Activated CD4-positive, alpha-beta T cell treated with anti-CD3 and anti-CD28 coated beads, Interleukin-2, amount 10 ng/mL, durations not matched to agents 7 days and 5 days (primary cell): Measurements from ENCODE around the gene GPR107. TPM values are rescaled to one million over a fixed set of nuclear protein-coding genes. Genes with fewer than 3 reads are reported as not detected.
"Not testable (repeated sequence)": the region's sequence is repeated elsewhere in the genome, so short reads cannot be mapped to it uniquely, and the experiment has no call there.

Experiments
- CTCF ChIA-PET: fragments of 350-600 bp; sonication (Branson Sonifier 250); formaldehyde crosslinking; loops from one replicate; lab custom pipeline; 2021; ENCODE audit warnings: antibody characterized with exemption; lab: Charles Lee
- POLR2A ChIA-PET: fragments of 350-600 bp; sonication (Branson Sonifier 250); formaldehyde crosslinking; loops from one replicate; lab custom pipeline; 2021; ENCODE audit warnings: antibody characterized with exemption; lab: Charles Lee
- DNase-seq: peaks from one replicate; pipeline ENCODE4 v3.0.0-alpha.2; 2020
- H3K27ac Mint-ChIP-seq: one replicate; pipeline ENCODE4 v1.8.0; 2021; ENCODE audit warnings: mild to moderate bottlenecking, moderate library complexity, mixed read lengths
- H3K27me3 Mint-ChIP-seq: one replicate; pipeline ENCODE4 v1.8.0; 2021; ENCODE audit warnings: mixed read lengths
- H3K36me3 Mint-ChIP-seq: one replicate; pipeline ENCODE4 v1.8.0; 2021; ENCODE audit warnings: low read depth, mixed read lengths
- H3K4me1 Mint-ChIP-seq: one replicate; pipeline ENCODE4 v1.8.0; 2021; ENCODE audit warnings: mixed read lengths
- H3K4me3 Mint-ChIP-seq: one replicate; pipeline ENCODE4 v1.8.0; 2021; ENCODE audit warnings: mild to moderate bottlenecking, moderate library complexity, mixed read lengths
- H3K9me3 Mint-ChIP-seq: one replicate; pipeline ENCODE4 v1.8.0; 2021; ENCODE audit warnings: mixed read lengths
- total RNA-seq, 2 experiments: library from RNA; stranded (reverse); gene quantifications; one replicate each; pipeline ENCODE4 v1.2.3, GENCODE V29; 2021

Gene GPR107
- total RNA-seq = 10 to 100 TPM; 21.7 to 22.1 TPM

GRCh38 chr9:130053504-130054324 lies at the start of gene GPR107:
TSS of gene GPR107 (plus strand) at chr9:130053906. CDS start at chr9:130053933, 27 bp downstream.
- H3K9me3 Mint-ChIP-seq = no peaks in the 10 kb centered on the region
- H3K36me3 Mint-ChIP-seq = peaks cover 9% of the 10 kb centered on the region
- ChIA-PET POLR2A (no interaction called here), CTCF (interaction anchor here (0.5 to 1.7 kb wide), 10 partner anchors 12 to 327 kb away, joined by 3 to 6 read pairs (median 4); no protein-coding TSS in a partner anchor)
- DNase-seq = peak; percentile 80
- H3K4me1 Mint-ChIP-seq = peaks cover 43% of the 10 kb centered on the region
- H3K27me3 Mint-ChIP-seq = no peaks in the 10 kb centered on the region
- H3K27ac Mint-ChIP-seq = peak within 1 kb of the TSS; percentile 92
- H3K4me3 Mint-ChIP-seq = peak within 1 kb of the TSS; percentile 91

- no peak for DNase-seq
- Mint-ChIP-seq H3K9me3 (no peaks in the 10 kb centered on the region), H3K27ac (peak overlapping the region; percentile 69), H3K4me3 (no peak overlapping the region), H3K36me3 (peaks cover 48% of the 10 kb centered on the region), H3K4me1 (peaks cover 71% of the 10 kb centered on the region), H3K27me3 (no peaks in the 10 kb centered on the region)
- ChIA-PET POLR2A (no interaction called here), CTCF (interaction anchor here (0.7 to 1.2 kb wide), 5 partner anchors 8 to 53 kb away, joined by 3 to 6 read pairs (median 4); no protein-coding TSS in a partner anchor)
These were observed 49.7 kb upstream of the GPR107 start for GRCh38 chr9:130003943-130004552.

GRCh38 chr9:130006952-130007351 lies 46.8 kb upstream of the GPR107 start:
- H3K27me3 Mint-ChIP-seq, H3K9me3 Mint-ChIP-seq, POLR2A ChIA-PET, DNase-seq: not testable (repeated sequence)
- Mint-ChIP-seq H3K27ac (peak overlapping the region; percentile 57), H3K36me3 (peaks cover 47% of the 10 kb centered on the region), H3K4me1 (peaks cover 72% of the 10 kb centered on the region), H3K4me3 (peak overlapping the region; percentile 27)
- CTCF ChIA-PET = interaction anchor here (0.8 to 1.2 kb wide), 3 partner anchors 11 to 90 kb away, joined by 3 read pairs; no protein-coding TSS in a partner anchor

GRCh38 chr9:130008538-130008937 lies 45.2 kb upstream of the GPR107 start:
- POLR2A ChIA-PET = interaction anchor here (0.6 kb wide), 1 partner anchor 32 kb away, joined by 9 read pairs; no protein-coding TSS in a partner anchor
- CTCF ChIA-PET = interaction anchor here (0.5 to 2.6 kb wide), 8 partner anchors 9 to 61 kb away, joined by 3 to 11 read pairs (median 4); partner anchors contain the start of gene FNBP1
- peak overlapping the region; percentile 82 for H3K27ac Mint-ChIP-seq
- peaks cover 73% of the 10 kb centered on the region for H3K4me1 Mint-ChIP-seq
- no peak overlapping the region for H3K4me3 Mint-ChIP-seq
- no peaks in the 10 kb centered on the region for H3K27me3 Mint-ChIP-seq
- no peak for DNase-seq
- peaks cover 5% of the 10 kb centered on the region for H3K9me3 Mint-ChIP-seq
- peaks cover 45% of the 10 kb centered on the region for H3K36me3 Mint-ChIP-seq

GRCh38 chr9:130009546-130009945 lies 44.2 kb upstream of the GPR107 start:
- H3K36me3 Mint-ChIP-seq = peaks cover 43% of the 10 kb centered on the region
- peak overlapping the region; percentile 62 for H3K27ac Mint-ChIP-seq
- H3K27me3 Mint-ChIP-seq, POLR2A ChIA-PET, H3K9me3 Mint-ChIP-seq, DNase-seq, H3K4me3 Mint-ChIP-seq: not testable (repeated sequence)
- CTCF ChIA-PET = interaction anchor here (0.7 to 2.6 kb wide), 3 partner anchors 10 to 124 kb away, joined by 3 to 11 read pairs (median 3); no protein-coding TSS in a partner anchor
- peaks cover 72% of the 10 kb centered on the region for H3K4me1 Mint-ChIP-seq

- Mint-ChIP-seq H3K4me1 (peaks cover 76% of the 10 kb centered on the region), H3K9me3 (peaks cover 7% of the 10 kb centered on the region), H3K27me3 (no peaks in the 10 kb centered on the region), H3K27ac (peak overlapping the region; percentile 57), H3K36me3 (peaks cover 47% of the 10 kb centered on the region), H3K4me3 (no peak overlapping the region)
- CTCF ChIA-PET = interaction anchor here (0.6 to 2.6 kb wide), 6 partner anchors 10 to 78 kb away, joined by 3 to 11 read pairs (median 4); no protein-coding TSS in a partner anchor
- no peak for DNase-seq
- POLR2A ChIA-PET = interaction anchor here (0.6 kb wide), 1 partner anchor 18 kb away, joined by 3 read pairs; no protein-coding TSS in a partner anchor
These were observed 43.3 kb upstream of the GPR107 start for GRCh38 chr9:130010151-130010988.

- H3K4me3 Mint-ChIP-seq = no peak overlapping the region
- H3K9me3 Mint-ChIP-seq = peaks cover 15% of the 10 kb centered on the region
- CTCF ChIA-PET = interaction anchor here (0.7 kb wide), 1 partner anchor 16 kb away, joined by 3 read pairs; no protein-coding TSS in a partner anchor
- H3K4me1 Mint-ChIP-seq = peaks cover 64% of the 10 kb centered on the region
- no peak overlapping the region for H3K27ac Mint-ChIP-seq
- POLR2A ChIA-PET = no interaction called here
- DNase-seq = no peak
- peaks cover 54% of the 10 kb centered on the region for H3K36me3 Mint-ChIP-seq
- H3K27me3 Mint-ChIP-seq = no peaks in the 10 kb centered on the region
These were observed 40.4 kb upstream of the GPR107 start for GRCh38 chr9:130013326-130013725.

GRCh38 chr9:130015353-130016019 lies 38.2 kb upstream of the GPR107 start:
- DNase-seq = no peak
- H3K4me3 Mint-ChIP-seq = no peak overlapping the region
- H3K36me3 Mint-ChIP-seq = peaks cover 55% of the 10 kb centered on the region
- no peaks in the 10 kb centered on the region for H3K27me3 Mint-ChIP-seq
- no peak overlapping the region for H3K27ac Mint-ChIP-seq
- H3K9me3 Mint-ChIP-seq = peaks cover 15% of the 10 kb centered on the region
- H3K4me1 Mint-ChIP-seq = peaks cover 55% of the 10 kb centered on the region
- CTCF ChIA-PET = interaction anchor here (1.1 to 1.6 kb wide), 3 partner anchors 13 to 130 kb away, joined by 3 to 5 read pairs (median 5); no protein-coding TSS in a partner anchor
- POLR2A ChIA-PET = no interaction called here

GRCh38 chr9:130017076-130017475 lies 36.6 kb upstream of the GPR107 start:
- CTCF ChIA-PET = interaction anchor here (0.6 to 1.5 kb wide), 8 partner anchors 11 to 132 kb away, joined by 3 read pairs; no protein-coding TSS in a partner anchor
- DNase-seq = no peak
- Mint-ChIP-seq H3K4me3 (no peak overlapping the region), H3K36me3 (peaks cover 49% of the 10 kb centered on the region), H3K27me3 (no peaks in the 10 kb centered on the region), H3K9me3 (peaks cover 12% of the 10 kb centered on the region), H3K27ac (peak overlapping the region; percentile 78), H3K4me1 (peaks cover 55% of the 10 kb centered on the region)
- POLR2A ChIA-PET = interaction anchor here (0.6 kb wide), 1 partner anchor 115 kb away, joined by 23 read pairs; no protein-coding TSS in a partner anchor

GRCh38 chr9:130017510-130017909 lies 36.2 kb upstream of the GPR107 start:
- POLR2A ChIA-PET, H3K27ac Mint-ChIP-seq: not testable (repeated sequence)
- peaks cover 50% of the 10 kb centered on the region for H3K36me3 Mint-ChIP-seq

GRCh38 chr9:130018265-130018664 lies 35.4 kb upstream of the GPR107 start:
- no peaks in the 10 kb centered on the region for H3K27me3 Mint-ChIP-seq
- no peak overlapping the region for H3K4me3 Mint-ChIP-seq
- peaks cover 59% of the 10 kb centered on the region for H3K4me1 Mint-ChIP-seq
- ChIA-PET CTCF (interaction anchor here (0.8 to 1.0 kb wide), 3 partner anchors 9 to 16 kb away, joined by 3 to 4 read pairs (median 3); no protein-coding TSS in a partner anchor), POLR2A (interaction anchor here (0.6 kb wide), 1 partner anchor 80 kb away, joined by 3 read pairs; no protein-coding TSS in a partner anchor)
- DNase-seq = no peak
- peaks cover 52% of the 10 kb centered on the region for H3K36me3 Mint-ChIP-seq
- H3K27ac Mint-ChIP-seq = no peak overlapping the region
- H3K9me3 Mint-ChIP-seq = peaks cover 10% of the 10 kb centered on the region

More at GRCh38 chr9:130017510-130017909, 36.2 kb upstream of the GPR107 start:
- CTCF ChIA-PET = interaction anchor here (0.6 to 1.3 kb wide), 6 partner anchors 11 to 101 kb away, joined by 3 read pairs; no protein-coding TSS in a partner anchor
- DNase-seq, H3K9me3 Mint-ChIP-seq, H3K4me3 Mint-ChIP-seq, H3K27me3 Mint-ChIP-seq: not testable (repeated sequence)
- peaks cover 56% of the 10 kb centered on the region for H3K4me1 Mint-ChIP-seq
